B cell (primary cell): ENCODE data around the gene ATP5ME.

Experiments used
- CTCF ChIP-seq: fragments of 200-600 bp; IDR thresholded peaks from one replicate; pipeline ENCODE4 v1.8.0; 2022; ENCODE audit warnings: antibody characterized with exemption, mild to moderate bottlenecking
- EZH2 ChIP-seq: IDR thresholded peaks from 2 replicates; pipeline ENCODE4 v1.6.1; 2012; ENCODE audit warnings: borderline replicate concordance, low read depth, mild to moderate bottlenecking, moderate library complexity, low read length; ENCODE audit not compliant: insufficient read depth, poor library complexity, severe bottlenecking

GRCh38 chr4:664713-665231, 9.3 kb downstream of the ATP5ME start:
- TF ChIP-seq CTCF (no peak), EZH2 (no peak)
